Transverse colon (tissue), 4 donors: ENCODE results near the gene ARPC5L. TPM values are rescaled to one million over a fixed set of nuclear protein-coding genes. Genes with fewer than 3 reads are reported as not detected.

ENCODE experiments used
- DNase-seq: peaks from one replicate; pipeline ENCODE4 v3.0.0-alpha.2; 2019
- H3K27ac ChIP-seq, 4 donors: fragments of 200-600 bp; sonication (generic); 2 replicates each; pipeline ENCODE4 v1.5.1; 2016 to 2018; ENCODE audit warnings: inconsistent platforms in 4 of 4
- H3K27me3 ChIP-seq: fragments of 200-600 bp; sonication (generic); 2 replicates; pipeline ENCODE4 v1.5.1; 2017; ENCODE audit warnings: inconsistent platforms
- H3K36me3 ChIP-seq, 4 donors: fragments of 200-600 bp; sonication (generic); 2 replicates each; pipeline ENCODE4 v1.5.1; 2017 to 2019; ENCODE audit warnings: inconsistent platforms in 4 of 4
- H3K4me1 ChIP-seq, 4 donors: fragments of 200-600 bp; sonication (generic); 2 replicates each; pipeline ENCODE4 v1.5.1; 2017 to 2020; ENCODE audit warnings: inconsistent platforms in 4 of 4
- H3K4me3 ChIP-seq, 4 donors: fragments of 200-600 bp; sonication (generic); 1 replicate in 1 of 4; 2 replicates in 3 of 4; pipeline versions ENCODE4 v1.5.1 to v1.6.1; 2017 to 2019; ENCODE audit warnings: inconsistent platforms in 4 of 4
- H3K9me3 ChIP-seq, 2 donors: fragments of 200-600 bp; sonication (generic); 2 replicates each; pipeline ENCODE4 v1.5.1; 2017 to 2019; ENCODE audit warnings: inconsistent platforms in 2 of 2
- EP300 ChIP-seq: sonication (generic); formaldehyde crosslinking; IDR thresholded peaks from one replicate; pipeline ENCODE4 v1.6.1; 2017; ENCODE audit warnings: antibody characterized with exemption, low read depth
- POLR2A ChIP-seq: fragments of 450-650 bp; IDR thresholded peaks from one replicate; pipeline ENCODE4 v1.6.1; 2016; ENCODE audit warnings: antibody characterized with exemption, mild to moderate bottlenecking, moderate library complexity
- POLR2AphosphoS5 ChIP-seq, 3 donors: sonication (generic); formaldehyde crosslinking; IDR thresholded peaks; one replicate each; pipeline ENCODE4 v1.6.1; 2016; ENCODE audit warnings: antibody characterized with exemption in 3 of 3
- WGBS, 2 donors: methylation state at CpG; one replicate each; pipeline ENCODE4 v1.1.5; 2018; ENCODE audit warnings: low coverage in 1 of 2; 5-methylcytosine and 5-hydroxymethylcytosine counted together
- in situ Hi-C, 4 donors: fragments of 200-750 bp; cut with MboI; loops; one replicate each; pipeline versions ENCODE4 v1.15.0 to v1.15.1; 2017; ENCODE audit warnings: low sequenced_read_pairs in 3 of 4, low pct_ligation_motif_present in 1 of 4, low pct_unique_long_range_greater_than_20kb in 1 of 4
- intact Hi-C: fragments of 100-400 bp; cut with DNase I; formaldehyde crosslinking; loops from one replicate; pipeline ENCODE4 v1.15.1; 2023; ENCODE audit warnings: low total_unique reads
- total RNA-seq, 4 donors: library from RNA; depleted of rRNA; stranded (reverse); fragments of >200 nt; gene quantifications; one replicate each; pipeline ENCODE4 v1.1.0, GENCODE V29; 2016
- TF ChIP-seq, protein P1 (sequence below), 5 experiments: fragments of 200-600 bp in 3 of 5; fragments of 450-650 bp in 2 of 5; sonication (generic) in 3 of 5; IDR thresholded peaks; 1 replicate in 2 of 5; 2 replicates in 3 of 5; pipeline ENCODE4 v1.5.1; 2016 to 2017; ENCODE audit warnings: antibody characterized with exemption in 5 of 5, inconsistent platforms in 3 of 5, mild to moderate bottlenecking in 2 of 5, moderate library complexity in 1 of 5

ARPC5L gene
- total RNA-seq, 4 donors from 2014 or later, result 9.8 to 37.0 (median 22.8) TPM

DNA sequence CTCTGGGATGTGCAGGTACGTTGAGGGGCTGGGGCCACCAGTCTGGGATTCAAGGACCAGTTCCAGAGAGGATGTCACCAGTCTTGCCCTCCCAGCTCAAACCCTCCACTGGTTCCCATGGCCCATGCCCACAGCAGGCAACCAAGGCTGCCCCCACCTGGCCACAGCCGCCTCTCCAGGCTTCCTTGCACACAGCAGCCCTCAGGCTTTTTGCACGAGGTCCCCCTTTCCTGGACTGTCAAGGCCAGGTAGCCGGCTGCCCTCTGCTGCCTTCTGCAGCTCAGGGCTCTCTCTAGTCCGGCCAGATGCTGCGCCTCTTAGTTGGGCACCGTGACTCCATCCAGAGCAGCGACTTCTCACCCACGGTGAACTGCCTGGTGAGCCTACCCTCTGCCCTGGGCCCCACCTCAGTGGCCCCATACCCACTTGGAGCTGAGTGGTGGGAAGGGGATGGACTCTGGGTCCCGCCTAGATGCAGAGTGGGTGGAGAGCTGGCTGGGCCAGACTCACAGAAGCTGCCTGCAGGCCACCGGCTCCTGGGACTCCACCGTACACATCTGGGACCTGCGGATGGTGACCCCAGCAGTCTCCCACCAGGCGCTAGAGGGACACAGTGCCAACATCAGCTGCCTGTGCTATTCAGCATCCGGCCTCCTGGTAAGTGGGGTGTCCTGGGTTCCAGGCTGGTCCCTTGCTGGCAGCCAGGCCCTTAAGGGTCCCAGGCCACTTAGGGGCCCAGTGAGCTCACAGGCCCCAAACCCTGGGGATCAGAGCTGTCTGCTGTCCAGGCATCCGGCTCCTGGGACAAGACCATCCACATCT lies 5.8 kb upstream of the ARPC5L start:
- Histone ChIP-seq H3K4me3 (no peak overlapping the region), H3K36me3 (peaks cover 0 to 32% (median 10%) of the 10 kb centered on the region in 4 donors), H3K27ac (no peak overlapping the region), H3K27me3 (no peaks in the 10 kb centered on the region), H3K4me1 (peaks cover 16 to 37% (median 30%) of the 10 kb centered on the region in 4 donors), H3K9me3 (no peaks in the 10 kb centered on the region)
- intact Hi-C loops, result no loop called here
- DNase-seq, result no peak
- in situ Hi-C loops, result loop anchor here in 2 of 4 donors (5.0 kb wide), 1 partner anchor 84 kb away; the partner anchor contains the start of gene NR6A1 (in 2 of the 2)
- WGBS, 2 donors, result 76% methylated on average over 14 of the region's 16 CpGs; no CpG with 5 or more reads in 1 of the 2 donors
- TF ChIP-seq, protein P1, sequence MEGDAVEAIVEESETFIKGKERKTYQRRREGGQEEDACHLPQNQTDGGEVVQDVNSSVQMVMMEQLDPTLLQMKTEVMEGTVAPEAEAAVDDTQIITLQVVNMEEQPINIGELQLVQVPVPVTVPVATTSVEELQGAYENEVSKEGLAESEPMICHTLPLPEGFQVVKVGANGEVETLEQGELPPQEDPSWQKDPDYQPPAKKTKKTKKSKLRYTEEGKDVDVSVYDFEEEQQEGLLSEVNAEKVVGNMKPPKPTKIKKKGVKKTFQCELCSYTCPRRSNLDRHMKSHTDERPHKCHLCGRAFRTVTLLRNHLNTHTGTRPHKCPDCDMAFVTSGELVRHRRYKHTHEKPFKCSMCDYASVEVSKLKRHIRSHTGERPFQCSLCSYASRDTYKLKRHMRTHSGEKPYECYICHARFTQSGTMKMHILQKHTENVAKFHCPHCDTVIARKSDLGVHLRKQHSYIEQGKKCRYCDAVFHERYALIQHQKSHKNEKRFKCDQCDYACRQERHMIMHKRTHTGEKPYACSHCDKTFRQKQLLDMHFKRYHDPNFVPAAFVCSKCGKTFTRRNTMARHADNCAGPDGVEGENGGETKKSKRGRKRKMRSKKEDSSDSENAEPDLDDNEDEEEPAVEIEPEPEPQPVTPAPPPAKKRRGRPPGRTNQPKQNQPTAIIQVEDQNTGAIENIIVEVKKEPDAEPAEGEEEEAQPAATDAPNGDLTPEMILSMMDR (IDR thresholded peaks at IDR 0.05), result no peak
- TF ChIP-seq POLR2AphosphoS5 (IDR thresholded peaks at IDR 0.05), result no peak
- no peak for TF ChIP-seq EP300
- no peak for TF ChIP-seq POLR2A

DNA sequence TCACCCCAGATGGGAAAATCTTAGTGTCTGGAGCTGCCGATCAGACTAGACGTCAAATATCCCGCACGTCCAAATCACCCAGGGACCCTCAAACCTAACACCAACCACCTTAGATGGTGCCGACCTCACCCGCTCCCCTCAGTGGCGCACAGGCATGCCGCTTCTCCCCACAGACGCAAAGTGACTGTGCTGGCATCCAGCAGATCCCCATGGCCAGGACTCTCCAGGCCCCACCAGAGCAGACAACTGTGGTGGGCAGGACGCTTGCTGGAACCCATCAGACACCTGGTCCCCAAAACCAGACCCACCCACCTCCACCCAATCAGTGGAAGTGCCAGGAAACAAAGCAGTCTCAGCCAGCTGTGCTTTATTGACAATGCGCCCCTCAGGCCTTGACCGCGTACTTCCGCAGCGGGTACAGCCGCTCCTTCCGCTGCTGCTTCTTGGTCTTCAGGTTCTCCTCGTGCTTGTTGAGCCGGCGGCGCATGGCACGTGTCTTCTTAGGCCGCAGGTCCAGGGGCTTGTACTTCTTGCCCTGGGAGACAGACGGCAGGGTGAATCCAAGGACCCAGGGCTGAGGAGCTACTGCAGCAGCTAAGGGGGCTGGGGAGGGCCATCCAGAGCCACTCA lies 4.3 kb upstream of the ARPC5L start:
- Histone ChIP-seq H3K36me3 (peaks cover 0 to 32% (median 10%) of the 10 kb centered on the region in 4 donors), H3K27me3 (no peaks in the 10 kb centered on the region), H3K9me3 (no peaks in the 10 kb centered on the region), H3K4me3 (no peak overlapping the region), H3K27ac (no peak overlapping the region), H3K4me1 (peaks cover 14 to 32% (median 28%) of the 10 kb centered on the region in 4 donors)
- in situ Hi-C loops, result loop anchor here in 2 of 4 donors (5.0 kb wide), 1 partner anchor 85 kb away; the partner anchor contains the start of gene NR6A1 (in 2 of the 2)
- 89% methylated on average over 24 of the region's 24 CpGs; no CpG with 5 or more reads in 1 of the 2 donors for WGBS, 2 donors
- no peak for TF ChIP-seq POLR2A
- TF ChIP-seq EP300, result no peak
- TF ChIP-seq, protein P1 (IDR thresholded peaks at IDR 0.05), result no peak
- TF ChIP-seq POLR2AphosphoS5 (IDR thresholded peaks at IDR 0.05), result no peak
- intact Hi-C loops, result no loop called here
- no peak for DNase-seq

DNA sequence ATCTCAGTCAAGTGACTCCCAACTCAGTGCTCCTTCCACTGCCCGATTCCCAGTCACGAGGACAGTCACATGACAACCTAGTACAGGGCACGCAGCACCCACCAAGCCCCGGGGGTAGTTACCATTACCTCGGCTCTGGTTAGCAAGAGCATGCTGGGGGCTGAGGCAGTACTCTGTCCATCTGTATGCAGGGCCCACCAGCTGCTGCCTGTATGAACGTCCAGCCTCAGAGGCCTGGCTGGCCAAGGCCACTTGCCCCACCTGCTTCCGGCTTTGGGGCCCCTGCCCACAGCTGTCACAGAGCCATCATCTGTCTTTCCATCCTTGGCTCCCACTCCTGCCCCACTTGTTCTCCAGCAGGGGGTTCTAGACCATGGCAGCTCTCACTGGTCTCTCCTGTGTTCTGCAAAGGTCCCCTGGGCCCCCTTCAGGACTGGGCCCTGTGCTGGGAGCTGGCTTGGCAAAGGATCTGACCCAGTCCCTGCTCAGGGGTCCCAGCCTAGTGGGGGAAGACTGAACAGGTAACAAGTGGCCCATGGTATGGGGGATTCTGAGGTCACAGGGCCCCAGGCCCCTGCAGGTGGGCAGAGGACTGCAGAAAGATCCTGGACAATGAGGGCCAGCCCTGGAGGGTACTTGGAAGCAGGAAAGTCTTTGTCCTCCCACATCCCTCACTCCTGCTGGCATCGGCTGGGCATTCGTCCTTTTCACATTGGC lies 3.4 kb upstream of the ARPC5L start:
- intact Hi-C loops, result no loop called here
- 82% methylated on average over 9 of the region's 9 CpGs; no CpG with 5 or more reads in 1 of the 2 donors for WGBS, 2 donors
- H3K9me3 ChIP-seq, result no peaks in the 10 kb centered on the region

More for the DNA sequence above, 3.4 kb upstream of the ARPC5L start:
- DNase-seq, result no peak
- no peaks in the 10 kb centered on the region for H3K27me3 ChIP-seq
- TF ChIP-seq POLR2AphosphoS5 (IDR thresholded peaks at IDR 0.05) (no peak), EP300 (no peak), POLR2A (no peak)
- TF ChIP-seq, protein P1 (IDR thresholded peaks at IDR 0.05), result no peak
- no peak overlapping the region for H3K4me3 ChIP-seq
- peaks cover 0 to 32% (median 10%) of the 10 kb centered on the region in 4 donors for H3K36me3 ChIP-seq
- in situ Hi-C loops, result loop anchor here in 2 of 4 donors (5.0 kb wide), 1 partner anchor 86 kb away; the partner anchor contains the start of gene NR6A1 (in 2 of the 2)
- H3K4me1 ChIP-seq, result peaks cover 13 to 27% (median 22%) of the 10 kb centered on the region in 4 donors
- H3K27ac ChIP-seq, result no peak overlapping the region
